A673 (cell line): ENCODE data around the gene VAPA. TPM values are rescaled to one million over a fixed set of nuclear protein-coding genes. Genes with fewer than 3 reads are reported as not detected.

Experiments used
- BruUV-seq: library from RNA; stranded (reverse); fragments of 400-500 nt; replicated peaks from 2 replicates; lab custom pipeline; 2021; lab: Mats Ljungman, UMichigan
- CTCF ChIA-PET: fragments of 300-600 bp; sonication (Branson Sonifier 250); formaldehyde crosslinking; loops from one replicate; lab custom pipeline; 2022; ENCODE audit warnings: antibody characterized with exemption; lab: Charles Lee
- POLR2A ChIA-PET: fragments of 300-600 bp; sonication (Branson Sonifier 250); formaldehyde crosslinking; loops from one replicate; lab custom pipeline; 2022; ENCODE audit warnings: antibody characterized with exemption; ENCODE audit not compliant: low non-redundant PET; lab: Charles Lee
- DNase-seq: peaks from one replicate; pipeline ENCODE4 v3.0.0-alpha.2; 2015; ENCODE audit warnings: low spot score
- H3K27ac ChIP-seq: fragments of 200-600 bp; sonication (generic); 2 replicates; pipeline ENCODE4 v1.5.1; 2016; ENCODE audit warnings: mixed run types, low read depth, mild to moderate bottlenecking, mixed read lengths, antibody characterized with exemption, low read length; ENCODE audit not compliant: poor library complexity, severe bottlenecking
- H3K27me3 ChIP-seq: fragments of 200-600 bp; sonication (generic); replicated peaks from 2 replicates; pipeline ENCODE4 v1.6.1; 2017; ENCODE audit warnings: mixed run types, low read depth, mild to moderate bottlenecking, mixed read lengths, antibody characterized with exemption, low read length; ENCODE audit not compliant: insufficient read depth, poor library complexity
- H3K36me3 ChIP-seq: fragments of 200-600 bp; sonication (generic); 2 replicates; pipeline ENCODE4 v1.6.1; 2016; ENCODE audit warnings: mixed run types, mild to moderate bottlenecking, mixed read lengths, antibody characterized with exemption, low read length; ENCODE audit not compliant: insufficient read depth, poor library complexity, severe bottlenecking
- H3K4me1 ChIP-seq: fragments of 200-600 bp; sonication (generic); 2 replicates; pipeline ENCODE4 v1.6.1; 2017; ENCODE audit warnings: mixed run types, mild to moderate bottlenecking, mixed read lengths, antibody characterized with exemption, low read length; ENCODE audit not compliant: insufficient read depth, poor library complexity, severe bottlenecking
- H3K4me3 ChIP-seq: fragments of 200-600 bp; sonication (generic); 2 replicates; pipeline ENCODE4 v1.5.1; 2016; ENCODE audit warnings: low read depth, mixed run types, mild to moderate bottlenecking, mixed read lengths, low read length; ENCODE audit not compliant: poor library complexity, severe bottlenecking
- H3K9me3 ChIP-seq: fragments of 200-600 bp; sonication (generic); 2 replicates; pipeline ENCODE4 v1.6.1; 2016; ENCODE audit warnings: mixed run types, low read depth, mild to moderate bottlenecking, mixed read lengths, antibody characterized with exemption, low read length; ENCODE audit not compliant: poor library complexity, severe bottlenecking
- EZH2 ChIP-seq: fragments of 200-600 bp; sonication (generic); IDR thresholded peaks from 2 replicates; pipeline ENCODE4 v1.6.1; 2017; ENCODE audit warnings: borderline replicate concordance, low read depth, mild to moderate bottlenecking, mixed read lengths, antibody characterized with exemption, low read length; ENCODE audit not compliant: poor library complexity, severe bottlenecking
- intact Hi-C: fragments of 100-400 bp; cut with micrococcal nuclease; formaldehyde crosslinking; loops from one replicate; pipeline ENCODE4 v1.10.0; 2022; ENCODE audit not compliant: unreplicated experiment
- total RNA-seq: library from RNA; stranded (reverse); gene quantifications from 2 replicates; pipeline ENCODE4 v1.2.3, GENCODE V29; 2021
- TF ChIP-seq, protein P1 (sequence below): fragments of 300-800, 200-600 bp; sonication (generic); conservative IDR thresholded peaks from 2 replicates; pipeline ENCODE4 v1.5.1; 2017; ENCODE audit warnings: low read depth, mild to moderate bottlenecking, antibody characterized with exemption, low read length, moderate library complexity, mixed read lengths

VAPA gene
- total RNA-seq, 1 experiment from 2014 or later, result 185 TPM

DNA sequence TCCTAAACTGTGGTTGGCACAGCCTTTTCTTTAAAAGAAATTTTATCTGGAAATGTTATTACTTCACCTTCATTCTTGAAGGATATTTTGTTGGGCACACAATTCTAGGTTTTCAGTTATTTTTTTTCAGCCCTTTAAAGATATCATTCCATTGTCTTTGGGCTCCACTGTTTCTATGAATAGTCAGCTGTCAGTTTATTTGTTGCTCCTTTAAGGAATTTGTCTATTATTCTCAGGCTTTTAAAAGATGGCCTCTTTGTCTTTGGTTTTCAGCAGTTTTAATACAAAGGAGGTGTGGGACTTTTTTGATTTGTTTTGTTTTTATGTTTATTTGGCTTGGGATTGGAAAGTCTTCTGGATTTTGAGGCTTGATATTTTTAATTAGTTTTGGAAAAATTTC, 61.8 kb downstream of the VAPA start:
- BruUV-seq, result no TSS peak
- CTCF ChIA-PET, result no interaction called here
- intact Hi-C loops, result loop anchor here (10.0 kb wide), 3 partner anchors 129 to 1579 kb away; no protein-coding TSS in a partner anchor

DNA sequence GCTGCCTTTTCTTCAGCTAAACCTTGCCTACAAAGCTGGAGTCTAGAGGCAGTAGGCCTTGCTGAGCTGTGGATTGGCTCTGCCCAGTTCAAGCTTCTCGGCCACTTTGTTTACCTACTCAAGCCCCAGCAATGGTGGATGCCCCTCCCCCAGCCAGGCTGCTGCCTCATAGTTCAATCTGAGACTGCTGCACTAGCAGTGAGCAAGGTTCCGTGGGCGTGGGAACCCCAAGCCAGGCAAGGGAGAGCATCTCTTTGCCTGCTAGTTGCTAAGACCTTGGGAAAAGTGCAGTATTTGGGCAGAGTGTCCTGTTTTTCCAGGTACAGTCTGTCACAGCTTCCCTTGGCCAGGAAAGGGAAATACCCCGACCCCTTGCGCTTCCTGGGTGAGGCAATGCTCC, 68.9 kb downstream of the VAPA start:
- ChIA-PET POLR2A (no interaction called here), CTCF (no interaction called here)
- TF ChIP-seq, protein P1, sequence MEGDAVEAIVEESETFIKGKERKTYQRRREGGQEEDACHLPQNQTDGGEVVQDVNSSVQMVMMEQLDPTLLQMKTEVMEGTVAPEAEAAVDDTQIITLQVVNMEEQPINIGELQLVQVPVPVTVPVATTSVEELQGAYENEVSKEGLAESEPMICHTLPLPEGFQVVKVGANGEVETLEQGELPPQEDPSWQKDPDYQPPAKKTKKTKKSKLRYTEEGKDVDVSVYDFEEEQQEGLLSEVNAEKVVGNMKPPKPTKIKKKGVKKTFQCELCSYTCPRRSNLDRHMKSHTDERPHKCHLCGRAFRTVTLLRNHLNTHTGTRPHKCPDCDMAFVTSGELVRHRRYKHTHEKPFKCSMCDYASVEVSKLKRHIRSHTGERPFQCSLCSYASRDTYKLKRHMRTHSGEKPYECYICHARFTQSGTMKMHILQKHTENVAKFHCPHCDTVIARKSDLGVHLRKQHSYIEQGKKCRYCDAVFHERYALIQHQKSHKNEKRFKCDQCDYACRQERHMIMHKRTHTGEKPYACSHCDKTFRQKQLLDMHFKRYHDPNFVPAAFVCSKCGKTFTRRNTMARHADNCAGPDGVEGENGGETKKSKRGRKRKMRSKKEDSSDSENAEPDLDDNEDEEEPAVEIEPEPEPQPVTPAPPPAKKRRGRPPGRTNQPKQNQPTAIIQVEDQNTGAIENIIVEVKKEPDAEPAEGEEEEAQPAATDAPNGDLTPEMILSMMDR, result no peak
- TF ChIP-seq EZH2, result no peak
- Histone ChIP-seq H3K4me1 (no peaks in the 10 kb centered on the region), H3K27me3 (no peaks in the 10 kb centered on the region), H3K36me3 (no peaks in the 10 kb centered on the region), H3K4me3 (no peak overlapping the region), H3K9me3 (no peaks in the 10 kb centered on the region), H3K27ac (no peak overlapping the region)
- no TSS peak for BruUV-seq
- intact Hi-C loops, result no loop called here
- DNase-seq, result no peak

More for the DNA sequence above, 61.8 kb downstream of the VAPA start:
- POLR2A ChIA-PET, result interaction anchor here (0.5 kb wide), 1 partner anchor 483 kb away, joined by 3 read pairs; no protein-coding TSS in a partner anchor
- Histone ChIP-seq H3K9me3 (peaks cover 17% of the 10 kb centered on the region), H3K4me1 (peaks cover 16% of the 10 kb centered on the region), H3K27me3 (no peaks in the 10 kb centered on the region), H3K27ac (no peak overlapping the region), H3K36me3 (no peaks in the 10 kb centered on the region), H3K4me3 (no peak overlapping the region)
- no peak for DNase-seq
- no peak for TF ChIP-seq EZH2
- TF ChIP-seq, protein P1, result no peak

DNA sequence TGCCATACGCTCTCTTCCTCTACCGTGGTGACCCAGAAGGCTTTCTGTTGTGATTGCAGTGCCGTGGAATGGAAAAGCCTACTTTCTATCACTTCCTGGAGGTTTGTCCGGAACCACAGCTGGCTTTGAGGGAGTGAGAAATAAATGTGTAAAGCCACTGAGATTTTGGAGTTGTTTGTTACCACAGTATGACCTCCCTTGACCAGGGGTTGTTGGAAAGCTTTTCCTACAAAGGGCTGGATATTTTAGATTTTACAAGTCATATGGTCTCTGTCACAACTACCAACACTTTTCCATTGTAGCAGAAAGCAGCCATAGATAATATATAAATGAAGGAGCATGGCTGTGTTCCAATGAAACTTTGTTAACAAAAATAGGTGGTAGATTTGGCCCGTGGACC, 70.3 kb downstream of the VAPA start:
- Histone ChIP-seq H3K9me3 (no peaks in the 10 kb centered on the region), H3K27ac (no peak overlapping the region), H3K36me3 (no peaks in the 10 kb centered on the region), H3K4me3 (no peak overlapping the region), H3K4me1 (no peaks in the 10 kb centered on the region), H3K27me3 (no peaks in the 10 kb centered on the region)
- TF ChIP-seq, protein P1, result no peak
- no peak for TF ChIP-seq EZH2
- no TSS peak for BruUV-seq
- intact Hi-C loops, result no loop called here
- CTCF ChIA-PET, result interaction anchor here (0.5 to 0.6 kb wide), 2 partner anchors 26 to 468 kb away, joined by 3 read pairs; no protein-coding TSS in a partner anchor
- POLR2A ChIA-PET, result no interaction called here
- no peak for DNase-seq
